ENCODE measurements around the gene HSPA9. TPM values are rescaled to one million over a fixed set of nuclear protein-coding genes. Genes with fewer than 3 reads are reported as not detected.

HSPA9 gene
- total RNA-seq, 1 donor from 2014 or later, result 291 TPM

DNA sequence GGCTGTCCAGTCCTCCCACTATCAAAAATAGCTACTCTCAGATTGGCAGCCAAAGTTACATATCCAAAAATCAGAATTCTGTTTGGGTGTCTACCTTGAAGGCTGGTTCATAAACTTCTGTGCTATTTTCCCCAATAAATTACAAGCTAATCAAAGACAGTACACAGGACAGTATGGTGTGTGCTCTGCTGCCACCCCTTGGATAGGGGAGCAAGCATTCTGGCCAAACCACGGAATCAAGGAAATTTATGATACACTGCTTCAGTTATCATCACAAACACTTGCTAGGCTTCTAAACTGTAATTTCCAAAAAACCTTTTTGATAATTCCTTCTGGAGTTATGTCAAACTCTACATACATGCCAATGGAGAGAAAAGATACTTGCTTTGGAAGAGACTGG lies 48.0 kb downstream of the HSPA9 start:
- TF ChIP-seq, protein P1, sequence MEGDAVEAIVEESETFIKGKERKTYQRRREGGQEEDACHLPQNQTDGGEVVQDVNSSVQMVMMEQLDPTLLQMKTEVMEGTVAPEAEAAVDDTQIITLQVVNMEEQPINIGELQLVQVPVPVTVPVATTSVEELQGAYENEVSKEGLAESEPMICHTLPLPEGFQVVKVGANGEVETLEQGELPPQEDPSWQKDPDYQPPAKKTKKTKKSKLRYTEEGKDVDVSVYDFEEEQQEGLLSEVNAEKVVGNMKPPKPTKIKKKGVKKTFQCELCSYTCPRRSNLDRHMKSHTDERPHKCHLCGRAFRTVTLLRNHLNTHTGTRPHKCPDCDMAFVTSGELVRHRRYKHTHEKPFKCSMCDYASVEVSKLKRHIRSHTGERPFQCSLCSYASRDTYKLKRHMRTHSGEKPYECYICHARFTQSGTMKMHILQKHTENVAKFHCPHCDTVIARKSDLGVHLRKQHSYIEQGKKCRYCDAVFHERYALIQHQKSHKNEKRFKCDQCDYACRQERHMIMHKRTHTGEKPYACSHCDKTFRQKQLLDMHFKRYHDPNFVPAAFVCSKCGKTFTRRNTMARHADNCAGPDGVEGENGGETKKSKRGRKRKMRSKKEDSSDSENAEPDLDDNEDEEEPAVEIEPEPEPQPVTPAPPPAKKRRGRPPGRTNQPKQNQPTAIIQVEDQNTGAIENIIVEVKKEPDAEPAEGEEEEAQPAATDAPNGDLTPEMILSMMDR (IDR thresholded peaks at IDR 0.05; ENCODE audit: borderline replicate concordance), result no peak
- H3K4me3 ChIP-seq, result no peak overlapping the region
- no peaks in the 10 kb centered on the region for H3K9me3 ChIP-seq (replicated peaks)
- intact Hi-C loops (cut with micrococcal nuclease), result no loop called here
- no peak for DNase-seq
- H3K4me1 ChIP-seq, result peaks cover 41% of the 10 kb centered on the region
- no peak overlapping the region for H3K27ac ChIP-seq (replicated peaks)
- H3K36me3 ChIP-seq, result peaks cover 6% of the 10 kb centered on the region
- no peaks in the 10 kb centered on the region for H3K27me3 ChIP-seq (ENCODE audit: low read depth)

DNA sequence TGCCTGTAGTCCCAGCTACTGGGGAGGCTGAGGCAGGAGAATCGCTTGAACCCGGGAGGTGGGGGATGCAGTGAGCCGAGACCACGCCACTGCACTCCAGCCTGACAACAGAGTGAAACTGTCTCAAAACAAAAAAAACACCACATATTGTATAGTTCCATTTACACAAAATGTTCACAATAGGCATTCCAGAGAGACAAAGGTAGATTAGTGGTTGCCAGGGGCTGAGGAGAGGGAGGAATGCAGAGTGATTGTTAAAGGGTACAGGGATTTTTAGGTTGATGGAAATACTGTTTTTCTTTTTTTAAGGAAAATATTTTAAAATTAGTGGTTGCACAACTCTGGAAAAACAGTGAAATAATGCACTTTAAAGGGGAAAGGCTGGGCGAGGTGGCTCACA lies 51.8 kb downstream of the HSPA9 start:
- intact Hi-C loops (cut with micrococcal nuclease), result no loop called here
- TF ChIP-seq, protein P1 (IDR thresholded peaks at IDR 0.05; ENCODE audit: borderline replicate concordance), result no peak

DNA sequence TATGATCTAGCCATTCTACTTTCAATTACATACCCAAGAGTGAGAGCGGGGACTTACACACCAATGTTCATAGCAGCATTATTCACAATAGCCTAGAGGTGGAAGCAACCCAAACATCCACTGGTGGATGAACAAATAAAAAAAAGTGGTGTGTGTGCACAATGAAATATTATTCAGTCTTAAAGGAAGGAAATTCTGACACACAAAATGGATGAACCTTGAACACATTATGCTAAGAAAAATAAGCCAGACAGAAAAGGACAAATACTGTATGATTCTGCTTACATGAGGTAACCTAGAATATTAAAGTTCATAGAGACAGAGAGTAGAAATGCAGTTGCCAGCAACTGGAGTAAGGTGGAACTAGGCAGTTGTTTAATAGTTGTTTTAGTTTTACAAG lies 54.2 kb downstream of the HSPA9 start:
- H3K27me3 ChIP-seq (ENCODE audit: low read depth), result no peaks in the 10 kb centered on the region
- H3K4me3 ChIP-seq, result no peak overlapping the region
- DNase-seq, result no peak
- TF ChIP-seq, protein P1 (IDR thresholded peaks at IDR 0.05; ENCODE audit: borderline replicate concordance), result no peak
- H3K4me1 ChIP-seq, result peaks cover 20% of the 10 kb centered on the region
- intact Hi-C loops (cut with micrococcal nuclease), result no loop called here
- H3K27ac ChIP-seq (replicated peaks), result no peak overlapping the region
- H3K36me3 ChIP-seq, result peaks cover 26% of the 10 kb centered on the region
- H3K9me3 ChIP-seq (replicated peaks), result no peaks in the 10 kb centered on the region

More for the DNA sequence above, 51.8 kb downstream of the HSPA9 start:
- Histone ChIP-seq H3K27ac (replicated peaks) (no peak overlapping the region), H3K27me3 (ENCODE audit: low read depth) (no peaks in the 10 kb centered on the region), H3K4me1 (peaks cover 31% of the 10 kb centered on the region), H3K4me3 (no peak overlapping the region), H3K36me3 (peaks cover 2% of the 10 kb centered on the region), H3K9me3 (replicated peaks) (no peaks in the 10 kb centered on the region)
- DNase-seq, result no peak

DNA sequence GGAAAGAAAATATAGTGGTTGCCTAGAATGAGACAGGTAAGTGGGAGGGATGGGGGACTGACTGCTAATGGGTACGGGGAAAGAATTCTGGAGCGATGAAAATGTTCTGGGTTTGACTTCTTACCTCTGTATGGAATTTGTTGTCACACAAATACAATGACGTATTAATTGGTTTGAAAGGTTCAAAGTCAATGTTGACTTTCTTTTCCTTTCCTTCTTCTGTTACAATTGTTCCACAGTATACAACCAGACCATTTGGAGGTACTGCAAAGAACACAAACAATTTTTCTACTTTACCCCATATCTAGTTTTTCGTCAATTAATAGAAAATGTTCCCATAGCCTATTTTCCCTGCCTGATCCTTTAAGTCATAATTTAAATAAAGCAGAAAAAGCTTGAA lies 57.8 kb downstream of the HSPA9 start:
- Histone ChIP-seq H3K4me1 (peaks cover 28% of the 10 kb centered on the region), H3K9me3 (replicated peaks) (no peaks in the 10 kb centered on the region), H3K36me3 (peaks cover 61% of the 10 kb centered on the region), H3K27ac (replicated peaks) (no peak overlapping the region), H3K27me3 (ENCODE audit: low read depth) (no peaks in the 10 kb centered on the region), H3K4me3 (no peak overlapping the region)
- intact Hi-C loops (cut with micrococcal nuclease), result no loop called here
- DNase-seq, result no peak
- TF ChIP-seq, protein P1 (IDR thresholded peaks at IDR 0.05; ENCODE audit: borderline replicate concordance), result no peak

DNA sequence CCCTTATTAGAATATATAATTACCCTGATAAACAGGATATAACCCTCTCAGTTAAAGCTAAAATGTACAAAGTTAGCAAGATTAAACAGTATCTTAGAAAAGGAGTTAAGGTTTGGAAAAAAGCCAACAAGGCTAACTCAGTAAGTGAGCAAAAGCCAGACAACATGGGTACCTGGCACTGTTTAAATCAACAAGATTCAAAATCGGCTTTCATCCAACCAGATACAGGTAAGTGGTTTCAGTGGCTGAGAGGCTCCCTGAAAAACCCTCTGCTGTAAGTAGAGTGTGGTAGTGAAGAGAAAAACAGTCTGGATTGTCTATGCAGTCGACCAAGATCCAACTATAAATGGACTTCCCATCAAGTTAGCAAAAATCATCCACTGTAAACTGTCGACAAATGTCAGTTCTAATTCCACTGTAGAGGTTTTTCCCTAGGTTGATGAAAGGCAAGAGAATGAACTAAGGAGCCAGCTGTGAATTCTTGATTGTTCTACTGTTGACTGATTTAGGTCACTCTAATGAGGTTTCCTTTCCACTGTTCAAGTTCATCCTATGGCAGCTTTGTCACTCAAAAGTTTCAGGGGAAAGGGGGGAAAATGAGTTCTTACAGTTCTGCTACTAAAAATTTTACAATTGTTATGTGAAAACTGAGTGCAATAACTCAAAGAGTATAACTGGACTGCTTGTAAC lies 59.5 kb downstream of the HSPA9 start:
- intact Hi-C loops (cut with micrococcal nuclease), result no loop called here
- Histone ChIP-seq H3K36me3 (peaks cover 77% of the 10 kb centered on the region), H3K9me3 (replicated peaks) (no peaks in the 10 kb centered on the region), H3K4me3 (no peak overlapping the region), H3K27me3 (ENCODE audit: low read depth) (no peaks in the 10 kb centered on the region), H3K4me1 (peaks cover 20% of the 10 kb centered on the region), H3K27ac (replicated peaks) (no peak overlapping the region)
- DNase-seq, result no peak
- TF ChIP-seq, protein P1 (IDR thresholded peaks at IDR 0.05; ENCODE audit: borderline replicate concordance), result no peak

Data from left ventricle myocardium inferior (tissue), 1 donor.